LNCAP (cell line): ENCODE results near the gene MICAL3.

Source experiments
- CTCF ChIP-seq: fragments of 450-650 bp; IDR thresholded peaks from 2 replicates; pipeline ENCODE4 v1.5.1; 2017; ENCODE audit warnings: mild to moderate bottlenecking

MICAL3 gene

GRCh38 chr22:17949642-17950473, 74.5 kb downstream of the MICAL3 start:
- TF ChIP-seq CTCF, result no peak

GRCh38 chr22:17948101-17948500, 76.3 kb downstream of the MICAL3 start:
- no peak for TF ChIP-seq CTCF

GRCh38 chr22:17946662-17947367, 77.5 kb downstream of the MICAL3 start:
- no peak for TF ChIP-seq CTCF

GRCh38 chr22:17945888-17946648, 78.3 kb downstream of the MICAL3 start:
- TF ChIP-seq CTCF, result no peak

- TF ChIP-seq CTCF, result no peak
These were observed 79.0 kb downstream of the MICAL3 start for GRCh38 chr22:17945156-17945887.

- TF ChIP-seq CTCF, result no peak
These were observed 80.1 kb downstream of the MICAL3 start for GRCh38 chr22:17944256-17944655.
